Body of pancreas (tissue), 4 donors: ENCODE measurements around the gene GYPC. TPM values are rescaled to one million over a fixed set of nuclear protein-coding genes. Genes with fewer than 3 reads are reported as not detected.

Experiments used
- ATAC-seq: fragments of 150-250 bp; one replicate; pipeline ENCODE4 v1.9.1; 2016
- DNase-seq, 4 donors: peaks; one replicate each; pipeline ENCODE4 v3.0.0-alpha.2; 2019
- H3K27ac ChIP-seq, 4 donors: fragments of 200-600 bp; sonication (generic); 1 replicate in 3 of 4; 2 replicates in 1 of 4; pipeline versions ENCODE4 v1.5.1 to v1.6.1; 2016 to 2019; ENCODE audit warnings: mild to moderate bottlenecking in 1 of 4, mixed read lengths in 1 of 4, moderate library complexity in 1 of 4
- H3K27me3 ChIP-seq, 2 donors: fragments of 200-600 bp; sonication (generic); one replicate each; pipeline ENCODE4 v1.6.0; 2016; ENCODE audit warnings: mild to moderate bottlenecking in 1 of 2
- H3K36me3 ChIP-seq, 2 donors: fragments of 200-600 bp; sonication (generic); replicated peaks in 1 of 2; 2 replicates each; pipeline ENCODE4 v1.5.1; 2016; ENCODE audit warnings: low read depth in 2 of 2; ENCODE audit not compliant: insufficient read depth in 1 of 2
- H3K4me1 ChIP-seq: fragments of 200-600 bp; sonication (generic); one replicate; pipeline ENCODE4 v1.6.0; 2016
- H3K4me3 ChIP-seq, 2 donors: fragments of 200-600 bp; sonication (generic); 1 replicate in 1 of 2; 2 replicates in 1 of 2; pipeline ENCODE4 v1.5.1; 2016 to 2019
- H3K9me3 ChIP-seq, 3 donors: fragments of 200-600 bp; sonication (generic); 1 replicate in 2 of 3; 2 replicates in 1 of 3; pipeline ENCODE4 v1.5.1; 2016
- CTCF ChIP-seq, 7 experiments: fragments of 450-650 bp in 4 of 7; fragments of 200-600 bp in 3 of 7; sonication (generic) in 3 of 7; IDR thresholded peaks; one replicate each; pipeline ENCODE4 v1.5.1; 2016 to 2019; ENCODE audit warnings: antibody characterized with exemption in 7 of 7
- POLR2A ChIP-seq, 3 donors: fragments of 450-650 bp; IDR thresholded peaks; one replicate each; pipeline ENCODE4 v1.6.1; 2016; ENCODE audit warnings: antibody characterized with exemption in 3 of 3, mild to moderate bottlenecking in 2 of 3
- WGBS, 2 donors: methylation state at CpG; one replicate each; pipeline ENCODE4 v1.1.5; 2017; 5-methylcytosine and 5-hydroxymethylcytosine counted together
- intact Hi-C: fragments of 100-400 bp; cut with DNase I; formaldehyde crosslinking; loops from one replicate; pipeline ENCODE4 v1.15.1; 2023
- total RNA-seq, 2 donors: library from RNA; depleted of rRNA; stranded (reverse); fragments of >200 nt; gene quantifications; one replicate each; pipeline ENCODE4 v1.1.0, GENCODE V29; 2016

GYPC gene
- total RNA-seq, 2 donors from 2014 or later, result 26.4 to 28.8 TPM

GRCh38 chr2:126649101-126649500 lies 6.9 kb upstream of the GYPC start:
- Histone ChIP-seq H3K4me1 (no peaks in the 10 kb centered on the region), H3K36me3 (no peaks in the 10 kb centered on the region), H3K9me3 (no peaks in the 10 kb centered on the region), H3K27ac (no peak overlapping the region), H3K4me3 (no peak overlapping the region), H3K27me3 (no peaks in the 10 kb centered on the region)
- no peak for DNase-seq
- no peak for TF ChIP-seq POLR2A (IDR thresholded peaks at IDR 0.05)
- no peak for TF ChIP-seq CTCF (IDR thresholded peaks at IDR 0.05)
- WGBS, 2 donors, result 86 to 89% methylated on average over 1 of the region's 1 CpG
- intact Hi-C loops, result no loop called here
- no peak for ATAC-seq

GRCh38 chr2:126650994-126651393 lies 5.0 kb upstream of the GYPC start:
- 29 to 38% methylated on average over 3 of the region's 3 CpGs for whole genome bisulfite sequencing, 2 donors
- intact Hi-C loops, result no loop called here
- no peak overlapping the region for H3K4me3 ChIP-seq
- no peak for TF ChIP-seq CTCF (IDR thresholded peaks at IDR 0.05)
- no peak for TF ChIP-seq POLR2A (IDR thresholded peaks at IDR 0.05)
- H3K27ac ChIP-seq, result no peak overlapping the region
- H3K27me3 ChIP-seq, result no peaks in the 10 kb centered on the region
- no peaks in the 10 kb centered on the region for H3K36me3 ChIP-seq
- ATAC-seq, result no peak
- DNase-seq, result no peak
- no peaks in the 10 kb centered on the region for H3K9me3 ChIP-seq
- H3K4me1 ChIP-seq, result peaks cover 9% of the 10 kb centered on the region

GRCh38 chr2:126652323-126652891 lies 3.6 kb upstream of the GYPC start:
- intact Hi-C loops, result no loop called here
- TF ChIP-seq POLR2A (IDR thresholded peaks at IDR 0.05), result no peak
- no peak for TF ChIP-seq CTCF (IDR thresholded peaks at IDR 0.05)
- H3K4me1 ChIP-seq, result peaks cover 18% of the 10 kb centered on the region
- DNase-seq (no peak), ATAC-seq (no peak)
- WGBS, 2 donors, result 35 to 47% methylated on average over 1 of the region's 1 CpG
- H3K36me3 ChIP-seq, result no peaks in the 10 kb centered on the region
- no peak overlapping the region for H3K27ac ChIP-seq
- H3K27me3 ChIP-seq, result no peaks in the 10 kb centered on the region
- H3K9me3 ChIP-seq, result no peaks in the 10 kb centered on the region
- H3K4me3 ChIP-seq, result no peak overlapping the region

GRCh38 chr2:126653109-126653508 lies 2.8 kb upstream of the GYPC start:
- intact Hi-C loops, result no loop called here

More at GRCh38 chr2:126653109-126653508, 2.8 kb upstream of the GYPC start:
- Histone ChIP-seq H3K9me3 (no peaks in the 10 kb centered on the region), H3K27ac (no peak overlapping the region), H3K4me1 (peaks cover 25% of the 10 kb centered on the region), H3K36me3 (no peaks in the 10 kb centered on the region), H3K27me3 (no peaks in the 10 kb centered on the region), H3K4me3 (no peak overlapping the region)
- WGBS, 2 donors, result 76 to 82% methylated on average over 4 of the region's 4 CpGs
- DNase-seq (no peak), ATAC-seq (no peak)
- TF ChIP-seq POLR2A (IDR thresholded peaks at IDR 0.05) (no peak), CTCF (IDR thresholded peaks at IDR 0.05) (no peak)
